ENCODE measurements around the gene MT1H.

DNA sequence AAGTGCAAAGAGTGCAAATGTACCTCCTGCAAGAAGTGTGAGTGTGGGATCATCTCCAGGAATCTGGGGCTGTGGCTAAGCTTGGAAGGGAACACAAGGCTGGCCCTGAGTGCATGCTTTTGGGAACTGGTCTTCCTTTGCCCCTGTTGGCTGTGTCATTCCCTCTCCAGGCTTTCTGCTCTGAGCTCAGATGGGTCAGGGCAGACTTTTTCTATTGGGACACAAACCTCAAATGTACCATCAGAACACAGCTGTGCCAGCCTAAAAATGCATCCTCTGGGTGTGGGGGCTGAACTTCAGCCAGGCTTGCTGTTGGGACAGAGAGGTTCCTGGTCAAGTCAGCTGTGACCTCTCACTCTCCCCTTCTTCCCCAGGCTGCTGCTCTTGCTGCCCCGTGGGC is 17.0 kb upstream of the MT1H start:
- TF ChIP-seq POLR2AphosphoS5 (IDR thresholded peaks at IDR 0.05; ENCODE audit: low read depth, low read length) (no peak), TAF1 (IDR thresholded peaks at IDR 0.05; ENCODE audit: borderline replicate concordance, low read depth, low read length) (no peak), POLR2A (IDR thresholded peaks at IDR 0.05; ENCODE audit: low read depth, low read length) (no peak)

Measured in GM12892 (cell line).